Karpas-422 (cell line): ENCODE results near the gene CTTNBP2. TPM values are rescaled to one million over a fixed set of nuclear protein-coding genes. Genes with fewer than 3 reads are reported as not detected.

Source experiments
- DNase-seq: peaks from one replicate; pipeline ENCODE4 v3.0.0-alpha.2; 2015
- H2AFZ ChIP-seq: fragments of 200-600 bp; sonication (generic); 2 replicates; pipeline ENCODE4 v1.6.1; 2014; ENCODE audit warnings: antibody characterized with exemption, low read length, mixed read lengths
- H3K27ac ChIP-seq: fragments of 200-600 bp; sonication (generic); 2 replicates; pipeline ENCODE4 v1.5.1; 2014; ENCODE audit warnings: mild to moderate bottlenecking, low read length, moderate library complexity
- H3K27me3 ChIP-seq: fragments of 200-600 bp; sonication (generic); 2 replicates; pipeline ENCODE4 v1.6.1; 2014; ENCODE audit warnings: low read length, mixed read lengths
- H3K36me3 ChIP-seq: fragments of 200-600 bp; sonication (generic); 2 replicates; pipeline ENCODE4 v1.6.1; 2014; ENCODE audit warnings: low read length, mixed read lengths; ENCODE audit not compliant: insufficient read depth
- H3K4me1 ChIP-seq: fragments of 200-600 bp; sonication (generic); 2 replicates; pipeline ENCODE4 v1.6.1; 2014; ENCODE audit warnings: mild to moderate bottlenecking, low read length, mixed read lengths
- H3K4me2 ChIP-seq: fragments of 200-600 bp; sonication (generic); 2 replicates; pipeline ENCODE4 v1.6.1; 2014; ENCODE audit warnings: low read length, low read depth, mild to moderate bottlenecking; ENCODE audit not compliant: poor library complexity, severe bottlenecking
- H3K4me3 ChIP-seq: fragments of 200-600 bp; sonication (generic); 2 replicates; pipeline ENCODE4 v1.5.1; 2014; ENCODE audit warnings: mild to moderate bottlenecking, antibody characterized with exemption, low read length, mixed read lengths
- H3K79me2 ChIP-seq: fragments of 200-600 bp; sonication (generic); 2 replicates; pipeline ENCODE4 v1.6.1; 2014; ENCODE audit warnings: mild to moderate bottlenecking, low read length, mixed read lengths
- H3K9ac ChIP-seq: fragments of 200-600 bp; sonication (generic); 2 replicates; pipeline ENCODE4 v1.6.0; 2014; ENCODE audit warnings: low read length
- H3K9me2 ChIP-seq: fragments of 200-600 bp; sonication (generic), shearing (Covaris generic); replicated peaks from 2 replicates; pipeline ENCODE4 v1.6.0; 2014; ENCODE audit warnings: mild to moderate bottlenecking, low read length, moderate library complexity; ENCODE audit not compliant: insufficient read depth
- H3K9me3 ChIP-seq: fragments of 300-700, 200-600 bp; sonication (generic); 2 replicates; pipeline ENCODE4 v1.6.1; 2014; ENCODE audit warnings: low read length, mixed read lengths
- H4K20me1 ChIP-seq: fragments of 200-600 bp; sonication (generic); 2 replicates; pipeline ENCODE4 v1.6.1; 2014; ENCODE audit warnings: mild to moderate bottlenecking, antibody characterized with exemption, low read length, low read depth; ENCODE audit not compliant: insufficient read depth
- total RNA-seq: library from RNA; depleted of rRNA; stranded (reverse); fragments of >200 nt; shearing (Covaris generic); gene quantifications from 2 replicates; pipeline ENCODE4 v1.2.3, GENCODE V29; 2014; ENCODE audit warnings: low replicate concordance

Gene CTTNBP2
- total RNA-seq, 1 experiment from 2014 or later, result not detected

- no peak overlapping the region for H3K9ac ChIP-seq
- H3K27me3 ChIP-seq, result no peaks in the 10 kb centered on the region
- H2AFZ ChIP-seq, result no peak overlapping the region
- DNase-seq, result no peak
- H3K27ac ChIP-seq, result no peak overlapping the region
- no peaks in the 10 kb centered on the region for H3K9me2 ChIP-seq
- no peaks in the 10 kb centered on the region for H3K9me3 ChIP-seq
- H4K20me1 ChIP-seq, result no peaks in the 10 kb centered on the region
- H3K4me3 ChIP-seq, result no peak overlapping the region
- H3K4me1 ChIP-seq, result no peaks in the 10 kb centered on the region
- H3K4me2 ChIP-seq, result no peak overlapping the region
- H3K36me3 ChIP-seq, result no peaks in the 10 kb centered on the region
- H3K79me2 ChIP-seq, result no peaks in the 10 kb centered on the region
These were observed 205.8 kb downstream of the CTTNBP2 start for GRCh38 chr7:117667456-117667855.

GRCh38 chr7:117666689-117667088 is 206.6 kb downstream of the CTTNBP2 start:
- H3K79me2 ChIP-seq, result no peaks in the 10 kb centered on the region
- no peak overlapping the region for H3K4me3 ChIP-seq
- H3K27me3 ChIP-seq, result no peaks in the 10 kb centered on the region
- H2AFZ ChIP-seq, result no peak overlapping the region
- no peaks in the 10 kb centered on the region for H3K9me2 ChIP-seq
- no peak overlapping the region for H3K4me2 ChIP-seq
- no peak for DNase-seq
- no peaks in the 10 kb centered on the region for H3K36me3 ChIP-seq
- H3K4me1 ChIP-seq, result no peaks in the 10 kb centered on the region
- no peaks in the 10 kb centered on the region for H3K9me3 ChIP-seq
- no peaks in the 10 kb centered on the region for H4K20me1 ChIP-seq
- H3K27ac ChIP-seq, result no peak overlapping the region
- no peak overlapping the region for H3K9ac ChIP-seq

GRCh38 chr7:117666031-117666430 is 207.2 kb downstream of the CTTNBP2 start:
- H3K9me2 ChIP-seq, result no peaks in the 10 kb centered on the region
- no peak overlapping the region for H3K4me2 ChIP-seq
- no peaks in the 10 kb centered on the region for H3K27me3 ChIP-seq
- H3K9me3 ChIP-seq, result no peaks in the 10 kb centered on the region
- no peaks in the 10 kb centered on the region for H4K20me1 ChIP-seq
- H3K27ac ChIP-seq, result no peak overlapping the region
- no peak overlapping the region for H2AFZ ChIP-seq
- H3K9ac ChIP-seq, result no peak overlapping the region
- H3K36me3 ChIP-seq, result no peaks in the 10 kb centered on the region
- H3K79me2 ChIP-seq, result no peaks in the 10 kb centered on the region
- no peak overlapping the region for H3K4me3 ChIP-seq
- no peak for DNase-seq
- no peaks in the 10 kb centered on the region for H3K4me1 ChIP-seq

GRCh38 chr7:117665368-117665767 is 207.9 kb downstream of the CTTNBP2 start:
- DNase-seq, result no peak
- Histone ChIP-seq H3K36me3 (no peaks in the 10 kb centered on the region), H2AFZ (no peak overlapping the region), H3K9me3 (no peaks in the 10 kb centered on the region), H3K9ac (no peak overlapping the region), H3K79me2 (no peaks in the 10 kb centered on the region), H3K27ac (no peak overlapping the region), H3K27me3 (no peaks in the 10 kb centered on the region), H3K4me1 (no peaks in the 10 kb centered on the region), H3K4me3 (no peak overlapping the region), H3K9me2 (no peaks in the 10 kb centered on the region), H4K20me1 (no peaks in the 10 kb centered on the region), H3K4me2 (no peak overlapping the region)

GRCh38 chr7:117664047-117664446 is 209.2 kb downstream of the CTTNBP2 start:
- H3K9me2 ChIP-seq, result no peaks in the 10 kb centered on the region
- H3K9me3 ChIP-seq, result no peaks in the 10 kb centered on the region
- H4K20me1 ChIP-seq, result no peaks in the 10 kb centered on the region
- H3K4me2 ChIP-seq, result no peak overlapping the region
- no peak overlapping the region for H3K4me3 ChIP-seq
- no peaks in the 10 kb centered on the region for H3K27me3 ChIP-seq
- no peak for DNase-seq
- no peaks in the 10 kb centered on the region for H3K79me2 ChIP-seq
- no peak overlapping the region for H3K9ac ChIP-seq
- no peak overlapping the region for H2AFZ ChIP-seq
- H3K27ac ChIP-seq, result no peak overlapping the region
- H3K36me3 ChIP-seq, result no peaks in the 10 kb centered on the region
- H3K4me1 ChIP-seq, result no peaks in the 10 kb centered on the region

- H2AFZ ChIP-seq, result no peak overlapping the region
- no peak overlapping the region for H3K9ac ChIP-seq
- DNase-seq, result no peak
- no peak overlapping the region for H3K4me2 ChIP-seq
- H3K27me3 ChIP-seq, result no peaks in the 10 kb centered on the region
- no peak overlapping the region for H3K27ac ChIP-seq
- no peak overlapping the region for H3K4me3 ChIP-seq
- no peaks in the 10 kb centered on the region for H4K20me1 ChIP-seq
- no peaks in the 10 kb centered on the region for H3K36me3 ChIP-seq
- no peaks in the 10 kb centered on the region for H3K9me3 ChIP-seq
- H3K9me2 ChIP-seq, result no peaks in the 10 kb centered on the region
- H3K79me2 ChIP-seq, result no peaks in the 10 kb centered on the region
- H3K4me1 ChIP-seq, result no peaks in the 10 kb centered on the region
These were observed 211.9 kb downstream of the CTTNBP2 start for GRCh38 chr7:117661328-117661727.
